ENCODE measurements around the gene WHRN.

The WHRN gene

DNA sequence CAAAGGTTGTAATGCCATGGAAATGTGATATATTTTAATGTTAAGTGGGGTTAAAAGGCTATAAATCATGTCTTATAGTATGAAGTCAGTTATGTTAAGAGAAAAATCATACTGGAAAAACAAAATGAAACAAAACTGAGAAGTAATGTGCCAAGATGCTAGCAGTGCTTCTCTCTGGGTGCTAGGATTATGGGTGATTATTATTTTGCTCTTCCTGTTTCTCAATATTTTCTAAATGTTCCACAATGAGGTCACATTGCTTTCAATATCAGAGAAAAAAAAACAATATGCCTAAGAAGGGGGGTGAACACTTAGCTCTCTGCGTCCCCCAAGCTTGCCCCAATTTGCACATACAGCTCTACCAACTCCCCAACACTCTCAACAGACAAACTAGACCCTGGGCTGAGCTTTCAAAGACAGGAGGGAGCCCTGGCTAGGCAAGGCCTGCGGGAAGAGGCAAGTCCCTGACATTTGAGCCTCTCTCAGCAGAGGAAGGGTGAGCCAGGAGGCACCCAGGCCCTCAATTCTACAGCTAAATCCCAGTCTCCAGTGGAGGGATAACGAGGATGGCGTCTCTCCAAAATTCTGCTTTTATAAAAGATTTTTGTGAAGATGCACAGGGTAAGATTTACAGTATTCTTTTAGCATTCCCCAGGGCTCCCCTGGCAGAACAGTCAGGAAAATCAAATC is 24.4 kb downstream of the WHRN start:
- TF ChIP-seq CTCF (IDR thresholded peaks at IDR 0.05; ENCODE audit: low read depth, low read length): no peak
- no peak overlapping the region for H3K4me3 ChIP-seq (replicated peaks in 1 of 2; ENCODE audit: low read depth in 2 of 2, low read length in 2 of 2)
- no peak for DNase-seq (ENCODE audit: low read depth in 2 of 2)

DNA sequence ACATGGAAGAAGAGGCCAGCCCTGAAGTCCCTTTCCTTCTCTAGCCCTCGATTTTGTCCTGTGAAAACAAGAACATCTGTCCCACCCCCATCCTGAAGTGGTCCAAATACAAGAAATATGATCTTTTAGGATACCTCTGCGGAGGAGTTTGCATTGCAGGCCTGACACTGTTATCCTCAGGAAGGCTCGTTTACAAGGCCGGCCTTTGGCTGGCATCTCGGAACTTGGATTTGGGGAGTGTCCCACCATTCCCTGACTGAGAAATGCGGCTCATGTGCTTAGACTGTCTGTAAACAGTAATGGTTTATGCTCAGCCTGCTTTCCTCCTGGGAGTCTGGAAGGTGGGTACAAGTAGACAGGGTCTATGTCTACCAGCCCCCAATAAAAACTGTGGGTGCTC is 26.4 kb downstream of the WHRN start:
- TF ChIP-seq CTCF (IDR thresholded peaks at IDR 0.05; ENCODE audit: low read depth, low read length): no peak
- DNase-seq (ENCODE audit: low read depth in 2 of 2): no peak
- H3K4me3 ChIP-seq (replicated peaks in 1 of 2; ENCODE audit: low read depth in 2 of 2, low read length in 2 of 2): no peak overlapping the region

GRCh38 chr9:114478459-114478858 is 26.8 kb downstream of the WHRN start:
- H3K4me3 ChIP-seq (replicated peaks in 1 of 2; ENCODE audit: low read depth in 2 of 2, low read length in 2 of 2): no peak overlapping the region
- DNase-seq (ENCODE audit: low read depth in 2 of 2): no peak
- TF ChIP-seq CTCF (IDR thresholded peaks at IDR 0.05; ENCODE audit: low read depth, low read length): no peak

- TF ChIP-seq CTCF (IDR thresholded peaks at IDR 0.05; ENCODE audit: low read depth, low read length): no peak
- H3K4me3 ChIP-seq (replicated peaks in 1 of 2; ENCODE audit: low read depth in 2 of 2, low read length in 2 of 2): no peak overlapping the region
- DNase-seq (ENCODE audit: low read depth in 2 of 2): no peak
Observed at GRCh38 chr9:114477642-114478041, 27.6 kb downstream of the WHRN start.

DNA sequence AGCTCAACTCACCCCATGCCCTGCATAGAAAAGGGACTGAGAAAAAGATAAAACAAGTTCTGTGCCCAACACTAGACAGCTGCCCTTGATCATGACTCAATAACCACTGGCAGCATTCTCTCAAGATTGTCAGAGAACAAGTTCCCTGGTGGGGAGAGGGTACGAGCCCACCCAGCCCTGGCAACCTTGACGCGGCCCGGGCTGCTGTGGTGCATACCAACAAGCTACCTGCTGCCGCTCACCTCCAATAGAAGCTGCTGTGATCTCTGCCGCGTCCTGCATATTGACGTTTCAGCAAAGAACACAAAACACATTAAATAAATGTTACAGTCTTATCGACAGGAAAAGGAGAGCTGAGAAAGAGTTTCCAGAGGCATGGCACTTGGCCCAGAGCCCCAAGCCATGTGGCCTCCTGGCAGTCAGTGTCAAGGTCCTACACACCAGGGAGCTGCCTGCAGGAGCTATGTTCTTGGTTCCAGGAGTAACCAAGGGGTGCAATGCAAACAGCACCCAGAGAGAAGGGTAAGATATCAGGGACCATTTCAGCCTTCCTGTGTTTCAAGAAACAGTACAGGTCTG is 28.3 kb downstream of the WHRN start:
- H3K4me3 ChIP-seq (replicated peaks in 1 of 2; ENCODE audit: low read depth in 2 of 2, low read length in 2 of 2): no peak overlapping the region
- TF ChIP-seq CTCF (IDR thresholded peaks at IDR 0.05; ENCODE audit: low read depth, low read length): no peak
- no peak for DNase-seq (ENCODE audit: low read depth in 2 of 2)

GRCh38 chr9:114475412-114476135 is 29.7 kb downstream of the WHRN start:
- TF ChIP-seq CTCF (IDR thresholded peaks at IDR 0.05; ENCODE audit: low read depth, low read length): no peak
- no peak for DNase-seq (ENCODE audit: low read depth in 2 of 2)
- no peak overlapping the region for H3K4me3 ChIP-seq (replicated peaks in 1 of 2; ENCODE audit: low read depth in 2 of 2, low read length in 2 of 2)

Measured in cardiac fibroblast (primary cell).